Measurements from ENCODE around the gene LINC00632. TPM values are rescaled to one million over a fixed set of nuclear protein-coding genes. Genes with fewer than 3 reads are reported as not detected.

LINC00632 gene
- total RNA-seq, 1 donor from 2014 or later, result 243 TPM

- H3K27ac Mint-ChIP-seq (ENCODE audit: unreplicated experiment), result peak overlapping the region; percentile 97
- H3K36me3 Mint-ChIP-seq (ENCODE audit: low read depth), result peaks cover 4% of the 10 kb centered on the region
- peak overlapping the region; percentile 90 for H3K4me3 Mint-ChIP-seq
- DNase-seq (ENCODE audit: low read depth, low spot score), result peak; percentile 48
- H3K27me3 Mint-ChIP-seq (ENCODE audit: low read depth), result peaks cover 5% of the 10 kb centered on the region
- H3K9me3 Mint-ChIP-seq, result peaks cover 7% of the 10 kb centered on the region
- peaks cover 31% of the 10 kb centered on the region for H3K4me1 Mint-ChIP-seq
- TF ChIP-seq CTCF (conservative IDR thresholded peaks at IDR 0.05), result no peak
Observed at GRCh38 chrX:140764401-140764919, 54.9 kb downstream of the LINC00632 start.

GRCh38 chrX:140765043-140765784, 55.7 kb downstream of the LINC00632 start:
- Mint-ChIP-seq H3K27ac (ENCODE audit: unreplicated experiment) (no peak overlapping the region), H3K4me3 (peak overlapping the region; percentile 90), H3K27me3 (ENCODE audit: low read depth) (peaks cover 5% of the 10 kb centered on the region), H3K9me3 (peaks cover 10% of the 10 kb centered on the region), H3K4me1 (peaks cover 31% of the 10 kb centered on the region), H3K36me3 (ENCODE audit: low read depth) (peaks cover 7% of the 10 kb centered on the region)
- no peak for DNase-seq (ENCODE audit: low read depth, low spot score)
- TF ChIP-seq CTCF (conservative IDR thresholded peaks at IDR 0.05), result no peak

GRCh38 chrX:140766024-140766611, 56.6 kb downstream of the LINC00632 start:
- DNase-seq (ENCODE audit: low read depth, low spot score), result peak; percentile 69
- peak; percentile 87 for TF ChIP-seq CTCF (conservative IDR thresholded peaks at IDR 0.05)
- H3K27me3 Mint-ChIP-seq (ENCODE audit: low read depth), result peaks cover 5% of the 10 kb centered on the region
- H3K4me3 Mint-ChIP-seq, result peak overlapping the region; percentile 90
- H3K9me3 Mint-ChIP-seq, result peaks cover 10% of the 10 kb centered on the region
- H3K4me1 Mint-ChIP-seq, result peaks cover 31% of the 10 kb centered on the region
- H3K36me3 Mint-ChIP-seq (ENCODE audit: low read depth), result peaks cover 7% of the 10 kb centered on the region
- no peak overlapping the region for H3K27ac Mint-ChIP-seq (ENCODE audit: unreplicated experiment)

- TF ChIP-seq CTCF (conservative IDR thresholded peaks at IDR 0.05), result no peak
- H3K27me3 Mint-ChIP-seq (ENCODE audit: low read depth), result peaks cover 5% of the 10 kb centered on the region
- peaks cover 13% of the 10 kb centered on the region for H3K9me3 Mint-ChIP-seq
- H3K36me3 Mint-ChIP-seq (ENCODE audit: low read depth), result peaks cover 14% of the 10 kb centered on the region
- H3K4me3 Mint-ChIP-seq, result no peak overlapping the region
- no peak for DNase-seq (ENCODE audit: low read depth, low spot score)
- H3K4me1 Mint-ChIP-seq, result peaks cover 26% of the 10 kb centered on the region
- H3K27ac Mint-ChIP-seq (ENCODE audit: unreplicated experiment), result peak overlapping the region; percentile 53
Observed at GRCh38 chrX:140767646-140768045, 58.1 kb downstream of the LINC00632 start.

- Mint-ChIP-seq H3K9me3 (peaks cover 16% of the 10 kb centered on the region), H3K4me3 (no peak overlapping the region), H3K27me3 (ENCODE audit: low read depth) (no peaks in the 10 kb centered on the region), H3K4me1 (no peaks in the 10 kb centered on the region), H3K27ac (ENCODE audit: unreplicated experiment) (no peak overlapping the region), H3K36me3 (ENCODE audit: low read depth) (peaks cover 42% of the 10 kb centered on the region)
- no peak for DNase-seq (ENCODE audit: low read depth, low spot score)
- no peak for TF ChIP-seq CTCF (conservative IDR thresholded peaks at IDR 0.05)
Observed at GRCh38 chrX:140775211-140775610, 65.7 kb downstream of the LINC00632 start.
